ENCODE results near the gene CD209.
A peak's percentile ranks its signal among the peaks of the same experiment; 100 is the strongest.

Gene CD209

GRCh38 chr19:7738023-7738422, 9.3 kb downstream of the CD209 start:
- DNase-seq (ENCODE audit: low spot score): no peak

GRCh38 chr19:7737215-7737614, 10.1 kb downstream of the CD209 start:
- no peak for DNase-seq (ENCODE audit: low spot score)

- DNase-seq (ENCODE audit: low spot score): no peak
Observed at GRCh38 chr19:7736148-7736547, 11.2 kb downstream of the CD209 start.

GRCh38 chr19:7734220-7735203, 12.8 kb downstream of the CD209 start:
- no peak for DNase-seq (ENCODE audit: low spot score)

GRCh38 chr19:7733376-7733775, 14.0 kb downstream of the CD209 start:
- DNase-seq (ENCODE audit: low spot score): no peak

- DNase-seq (ENCODE audit: low spot score): no peak
Observed at GRCh38 chr19:7732045-7732444, 15.3 kb downstream of the CD209 start, which contains the start of gene CLEC4G. CLEC4G (minus strand) TSS chr19:7732110; CDS start chr19:7732102, 8 bp downstream.

GRCh38 chr19:7731615-7732014, 15.7 kb downstream of the CD209 start:
- DNase-seq (ENCODE audit: low spot score): no peak

- DNase-seq (ENCODE audit: low spot score): peak; percentile 19
Observed at GRCh38 chr19:7731218-7731595, 16.1 kb downstream of the CD209 start.

- DNase-seq (ENCODE audit: low spot score): peak; percentile 29
Observed at GRCh38 chr19:7730286-7731217, 16.8 kb downstream of the CD209 start.

- peak; percentile 27 for DNase-seq (ENCODE audit: low spot score)
Observed at GRCh38 chr19:7729831-7730285, 17.5 kb downstream of the CD209 start.

- DNase-seq (ENCODE audit: low spot score): peak; percentile 21
Observed at GRCh38 chr19:7729211-7729610, 18.1 kb downstream of the CD209 start.

- no peak for DNase-seq (ENCODE audit: low spot score)
Observed at GRCh38 chr19:7725791-7726190, 21.5 kb downstream of the CD209 start.

GRCh38 chr19:7722231-7722651, 25.1 kb downstream of the CD209 start:
- DNase-seq (ENCODE audit: low spot score): peak; percentile 81

- DNase-seq (ENCODE audit: low spot score): no peak
Observed at GRCh38 chr19:7720351-7720750, 27.0 kb downstream of the CD209 start.

GRCh38 chr19:7718668-7719067, 28.7 kb downstream of the CD209 start:
- DNase-seq (ENCODE audit: low spot score): no peak

- DNase-seq (ENCODE audit: low spot score): no peak
Observed at GRCh38 chr19:7716762-7717161, 30.6 kb downstream of the CD209 start.

GRCh38 chr19:7715671-7716070, 31.7 kb downstream of the CD209 start:
- no peak for DNase-seq (ENCODE audit: low spot score)

GRCh38 chr19:7710616-7711015, 36.7 kb downstream of the CD209 start:
- no peak for DNase-seq (ENCODE audit: low spot score)

- no peak for DNase-seq (ENCODE audit: low spot score)
Observed at GRCh38 chr19:7709932-7710460, 37.3 kb downstream of the CD209 start.

GRCh38 chr19:7706955-7707456, 40.3 kb downstream of the CD209 start:
- DNase-seq (ENCODE audit: low spot score): no peak

- no peak for DNase-seq (ENCODE audit: low spot score)
Observed at GRCh38 chr19:7706188-7706954, 41.0 kb downstream of the CD209 start.
